Stimulated activated CD4-positive, alpha-beta T cell treated with anti-CD3 and anti-CD28 coated beads, Interleukin-1b, Interleukin-23, amount 100 ng/mL, for 24 hours (primary cell): ENCODE measurements around the gene CEP120.
"Not testable (repeated sequence)": the region's sequence is repeated elsewhere in the genome, so short reads cannot be mapped to it uniquely, and the experiment has no call there.

Experiments used
- DNase-seq, 4 experiments: peaks; one replicate each; pipeline ENCODE4 v3.0.0-alpha.2; 2020; ENCODE audit warnings: low read depth in 4 of 4, low spot score in 1 of 4

The CEP120 gene

DNA sequence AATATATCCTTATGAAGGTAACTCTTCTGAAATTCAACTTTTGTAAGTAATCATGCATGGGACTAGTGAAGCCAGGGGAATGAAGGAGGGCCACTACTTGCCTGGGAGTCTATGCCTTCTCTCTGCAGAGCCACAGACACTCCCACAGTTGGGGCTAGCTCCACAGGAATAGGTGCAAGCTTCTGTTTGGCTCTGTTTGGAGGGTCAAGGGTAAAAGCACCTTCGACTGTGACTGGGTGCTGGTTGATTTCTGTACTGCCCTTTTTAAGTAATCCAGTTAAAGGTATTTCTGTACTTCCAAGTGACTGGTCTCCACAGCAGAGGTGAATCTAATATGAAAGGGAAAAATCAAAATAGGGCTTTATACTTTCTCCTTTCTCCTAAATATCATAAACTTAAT lies 32.2 kb downstream of the CEP120 start:
- no peak for DNase-seq

DNA sequence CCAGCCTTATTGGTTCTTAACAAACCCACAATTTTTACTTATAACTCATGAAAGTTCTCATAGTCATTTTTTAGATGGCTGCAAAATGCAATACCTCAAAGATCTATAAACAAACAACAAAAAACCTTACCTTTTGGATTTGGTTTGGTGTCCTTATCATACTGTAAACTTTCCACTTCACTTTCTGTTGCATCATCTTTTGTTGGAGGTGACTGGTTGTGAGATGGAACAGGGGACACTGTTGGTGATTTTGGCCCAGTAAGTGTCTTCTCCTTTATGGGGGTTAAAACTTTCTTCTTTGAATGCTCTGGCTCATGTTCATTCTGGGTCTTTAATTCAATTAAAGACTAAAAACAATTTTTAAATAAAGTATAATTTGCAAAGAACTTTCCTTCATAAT lies 33.4 kb downstream of the CEP120 start:
- DNase-seq: no peak

DNA sequence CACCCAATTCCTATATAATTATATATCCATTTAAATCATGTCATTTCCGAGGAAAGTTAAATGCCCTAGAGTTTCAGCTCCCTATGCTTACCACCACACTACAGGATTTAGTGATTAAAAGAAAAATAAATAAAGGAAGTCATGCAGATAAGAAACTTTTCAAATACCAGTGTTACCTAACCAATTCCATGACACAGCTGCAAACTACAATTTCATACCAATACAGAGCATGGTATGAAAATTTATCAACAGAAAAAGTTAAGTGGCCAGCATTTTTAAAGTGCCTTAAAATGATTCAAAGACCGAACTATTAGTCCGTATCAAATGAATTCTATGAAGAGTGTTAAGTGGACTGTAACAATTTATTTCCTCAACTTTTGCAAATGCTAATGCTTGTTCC lies 35.9 kb downstream of the CEP120 start:
- no peak for DNase-seq

DNA sequence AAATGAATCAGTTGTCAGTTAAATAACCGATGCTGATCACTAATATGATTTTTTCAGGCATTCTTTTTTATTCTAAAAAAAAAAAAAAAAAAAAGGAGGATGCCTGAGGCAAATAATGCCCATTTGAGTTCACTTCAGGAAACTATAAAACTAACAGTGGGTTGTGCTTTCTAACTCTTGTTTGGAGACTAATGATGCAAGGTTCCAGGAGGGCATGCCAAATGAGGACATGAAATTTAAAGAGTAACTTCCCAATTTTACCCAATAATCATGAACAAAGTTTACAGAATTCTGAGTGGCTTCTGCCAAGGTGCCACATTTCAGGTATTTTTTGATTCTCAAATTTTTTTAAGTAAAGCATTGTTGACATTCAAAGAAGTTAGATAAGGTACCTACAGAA lies 41.0 kb downstream of the CEP120 start:
- no peak for DNase-seq

DNA sequence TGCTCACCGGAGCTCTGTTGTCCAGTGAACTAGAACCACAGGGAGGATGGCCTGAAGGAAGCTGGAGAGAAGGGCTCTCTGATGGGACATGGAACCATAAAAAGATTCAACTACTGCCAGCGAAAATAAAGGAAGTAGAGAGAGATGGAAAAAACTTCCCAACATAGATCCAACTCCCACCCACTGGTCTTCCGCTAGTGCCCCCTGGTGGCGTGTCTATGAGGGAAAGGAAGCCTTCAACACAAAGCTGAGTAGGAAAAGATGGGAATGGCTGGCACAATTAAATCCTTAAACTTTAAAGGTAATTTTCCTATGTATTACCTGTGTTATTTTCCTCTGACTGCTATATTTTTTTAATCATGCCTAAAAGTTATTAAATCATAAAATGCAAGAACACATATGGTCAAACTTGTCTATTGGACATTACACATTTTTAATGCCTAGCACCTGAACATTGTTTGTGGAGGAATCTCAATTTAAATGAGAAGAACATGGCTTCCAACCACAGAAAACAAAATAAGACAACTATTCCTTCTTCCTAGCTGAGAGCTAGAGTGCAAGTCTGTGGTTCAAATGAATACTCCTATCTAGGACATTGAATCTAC lies 51.5 kb downstream of the CEP120 start:
- peak in 3 of 4 experiments; percentile 1 to 15 (median 12) for DNase-seq

DNA sequence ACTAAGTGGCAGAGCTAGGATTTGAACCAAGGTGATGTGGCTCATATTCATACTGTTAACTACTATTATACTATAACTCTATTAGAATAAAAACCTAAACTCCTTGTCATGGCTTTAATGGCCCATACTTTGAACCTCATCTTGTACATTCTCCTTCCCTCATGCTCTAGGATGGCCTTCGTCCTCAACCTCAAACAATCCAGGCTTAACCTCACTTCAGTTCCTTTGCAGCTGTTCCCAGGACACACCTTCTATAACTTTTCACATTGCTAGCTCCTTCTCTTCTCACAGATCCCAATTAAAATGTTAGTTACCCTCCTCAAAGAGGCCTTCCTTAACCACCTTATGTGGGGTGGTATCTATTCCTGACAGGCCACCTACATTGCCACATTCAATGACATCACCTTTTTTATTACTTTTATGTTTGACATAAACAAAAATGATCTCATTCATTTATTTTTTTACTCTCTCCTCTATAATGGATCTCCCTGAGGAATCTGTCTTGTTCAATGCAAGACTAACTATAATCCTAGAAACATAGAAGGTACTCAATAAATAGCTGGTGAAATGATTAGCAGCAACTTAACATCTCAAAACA lies 53.7 kb downstream of the CEP120 start:
- no peak for DNase-seq

DNA sequence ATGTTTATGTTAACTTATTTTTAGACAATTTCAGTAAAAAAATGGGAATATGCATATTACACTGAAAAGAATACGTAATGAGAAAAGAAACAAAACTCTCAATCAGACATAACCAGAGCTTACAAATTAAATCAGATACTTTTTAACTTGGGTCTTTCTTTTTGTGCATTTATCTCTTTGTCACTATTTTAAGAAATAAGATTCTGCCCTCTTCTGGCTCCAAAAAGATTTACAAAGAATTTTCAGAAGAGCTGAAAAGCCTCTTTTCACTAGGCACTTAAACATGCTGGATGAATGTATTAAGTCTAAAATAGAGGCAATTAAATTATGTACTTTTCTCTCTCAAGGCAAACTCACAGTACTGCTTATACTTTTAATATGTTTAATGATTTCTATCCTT lies 55.5 kb downstream of the CEP120 start:
- no peak for DNase-seq

DNA sequence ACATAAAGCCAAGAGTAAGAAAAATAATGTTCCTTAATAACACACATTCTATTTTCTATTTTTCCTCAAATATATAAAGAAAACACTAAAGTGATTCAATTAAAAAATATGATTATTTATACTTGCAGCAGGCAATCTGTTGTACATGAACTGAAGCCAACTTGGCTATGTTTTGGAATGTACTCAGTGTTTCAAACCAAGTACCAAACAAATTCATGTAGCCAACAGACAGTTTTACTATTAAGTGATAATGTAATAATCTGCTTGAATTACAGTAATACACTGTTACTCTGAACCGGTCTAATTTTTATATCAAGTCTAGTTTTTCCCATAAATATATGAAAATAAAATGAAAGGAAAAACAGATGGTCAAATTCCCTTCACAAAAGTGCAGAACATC lies 58.0 kb downstream of the CEP120 start:
- no peak for DNase-seq

DNA sequence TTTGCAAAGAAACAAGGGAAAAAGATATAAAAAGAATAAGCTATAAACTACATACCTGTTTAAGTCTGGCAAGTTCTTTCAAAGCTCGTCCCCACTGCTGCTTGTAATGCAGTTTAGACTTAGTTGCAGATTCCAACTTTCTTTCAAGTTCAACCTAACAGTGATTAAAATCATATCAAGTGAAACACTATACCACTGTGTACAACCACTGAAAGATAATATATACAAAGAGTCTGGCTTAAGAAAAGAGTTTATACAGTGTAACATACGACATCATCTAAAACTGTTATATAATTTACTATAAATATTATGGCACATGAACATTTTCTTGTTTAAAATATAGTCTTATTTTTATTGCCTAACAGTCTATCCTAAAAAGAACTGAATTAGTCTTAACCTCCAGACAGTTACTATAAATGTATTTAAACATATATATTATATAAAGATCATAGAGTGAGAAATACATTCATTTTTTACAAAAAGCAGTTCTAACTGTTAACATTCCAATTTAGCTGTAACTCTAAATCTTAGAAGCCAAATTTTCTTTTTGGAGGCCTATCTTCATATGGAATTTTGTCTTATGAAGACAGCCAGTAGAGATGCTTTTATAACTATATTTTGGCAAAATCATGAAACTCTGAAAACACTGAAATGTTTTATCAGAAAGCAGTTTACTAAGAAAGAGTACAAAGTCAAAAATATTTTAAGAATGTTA lies 58.6 kb downstream of the CEP120 start:
- DNase-seq: no peak

DNA sequence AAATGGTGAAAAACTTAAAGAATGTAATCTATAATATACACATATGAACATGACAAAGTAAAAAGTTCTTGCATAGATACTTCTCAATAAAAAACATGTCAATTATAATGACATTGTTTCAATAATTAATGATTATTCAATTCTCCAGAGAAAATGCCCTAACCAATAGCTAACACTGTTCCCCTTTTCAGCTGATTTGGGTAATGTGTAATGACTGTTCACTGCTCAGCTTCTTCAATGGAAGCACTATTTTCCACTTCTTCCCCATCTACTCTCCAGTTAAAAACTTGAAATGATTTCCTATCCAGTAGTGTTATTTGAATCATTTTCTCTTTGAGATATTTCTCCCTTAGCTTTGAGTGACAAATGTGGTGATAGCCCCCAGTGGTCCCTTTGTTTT lies 62.3 kb downstream of the CEP120 start:
- DNase-seq: no peak

DNA sequence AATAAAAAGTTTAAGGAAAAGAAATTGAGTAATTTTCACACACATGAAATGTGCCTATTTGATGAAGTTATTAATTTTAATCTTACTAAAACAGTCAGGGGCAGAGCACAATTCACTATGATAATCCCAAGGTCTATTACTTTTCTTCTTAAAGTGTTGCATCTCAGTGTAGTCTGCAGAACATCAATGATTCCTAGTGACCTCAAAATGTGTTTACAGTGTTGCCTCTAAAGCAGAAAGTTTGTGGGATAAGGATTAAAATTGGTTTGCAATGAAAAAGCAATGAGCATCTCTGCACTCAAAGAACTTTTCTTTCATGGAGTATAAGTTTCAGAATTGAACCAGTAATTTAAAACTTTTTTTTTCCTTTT lies 63.0 kb downstream of the CEP120 start:
- DNase-seq: no peak

DNA sequence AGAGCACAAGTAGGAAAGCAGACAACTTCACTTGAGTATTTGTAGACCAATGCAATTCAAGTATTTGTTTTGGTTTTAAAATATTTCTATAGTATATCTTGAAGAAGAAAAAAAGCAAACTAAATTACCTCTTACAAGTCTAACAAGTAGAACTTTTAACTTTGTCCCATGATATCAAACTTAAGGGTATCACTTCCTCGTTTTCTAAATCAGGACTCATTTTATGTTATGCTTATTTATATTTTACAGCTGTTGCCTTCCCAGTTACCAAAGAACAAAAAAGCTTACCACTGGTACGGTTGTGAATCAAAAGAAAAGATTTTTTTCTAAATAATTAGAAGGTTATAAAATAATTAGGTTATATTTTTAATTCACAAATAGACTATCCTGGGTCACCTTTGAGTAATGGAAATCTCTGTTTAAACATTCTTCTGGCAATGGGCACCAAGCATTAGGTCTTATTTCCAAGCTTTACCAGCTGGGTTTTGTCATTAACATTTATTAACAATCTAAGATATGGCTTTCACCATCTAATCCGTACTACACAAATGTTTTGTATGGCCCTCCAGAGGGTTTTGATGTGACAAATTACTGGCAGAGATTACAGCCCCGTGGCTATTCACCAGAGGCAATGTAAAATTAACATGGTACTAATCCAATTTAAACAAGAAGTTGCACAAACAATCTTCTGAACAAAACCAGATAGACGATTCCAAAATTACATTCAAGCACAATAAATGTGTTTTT lies 63.6 kb downstream of the CEP120 start:
- no peak for DNase-seq

DNA sequence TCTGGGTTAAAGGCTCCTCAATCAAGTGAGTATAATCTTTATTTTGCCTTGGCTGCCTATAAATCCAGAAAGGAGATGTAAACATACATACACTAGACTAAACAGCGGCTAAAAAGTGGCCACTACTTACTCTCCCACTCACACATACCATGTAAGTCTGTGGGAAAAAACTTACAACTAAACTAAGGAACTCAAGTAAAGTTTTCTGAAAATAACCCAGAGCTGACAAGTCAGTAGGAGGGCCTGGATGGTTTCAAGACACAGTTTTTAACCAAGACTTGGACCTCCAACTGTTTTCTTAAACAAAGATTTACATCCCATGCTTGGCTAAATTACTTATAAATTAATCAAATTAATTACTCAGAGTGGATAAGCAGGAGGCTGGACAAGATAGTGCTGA lies 64.5 kb downstream of the CEP120 start:
- DNase-seq: no peak

DNA sequence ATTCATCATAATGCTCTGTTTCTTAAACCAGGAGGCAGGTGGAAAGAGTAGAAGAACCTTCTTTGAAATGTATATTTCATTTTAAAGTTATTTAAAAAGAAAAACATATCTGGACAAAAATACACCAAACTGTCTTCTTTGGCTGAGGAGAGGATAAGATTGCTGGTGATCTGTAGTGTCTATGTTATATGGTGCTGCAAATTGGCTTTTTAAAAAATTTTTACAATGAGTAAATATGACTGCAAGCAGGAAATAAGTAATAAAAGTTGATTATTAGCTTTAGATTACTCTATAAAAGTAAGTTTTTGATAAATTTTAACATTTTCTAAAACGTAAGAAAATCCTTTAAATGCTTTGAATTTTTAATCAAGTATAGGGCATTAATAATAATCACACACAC lies 64.9 kb downstream of the CEP120 start:
- DNase-seq: no peak

DNA sequence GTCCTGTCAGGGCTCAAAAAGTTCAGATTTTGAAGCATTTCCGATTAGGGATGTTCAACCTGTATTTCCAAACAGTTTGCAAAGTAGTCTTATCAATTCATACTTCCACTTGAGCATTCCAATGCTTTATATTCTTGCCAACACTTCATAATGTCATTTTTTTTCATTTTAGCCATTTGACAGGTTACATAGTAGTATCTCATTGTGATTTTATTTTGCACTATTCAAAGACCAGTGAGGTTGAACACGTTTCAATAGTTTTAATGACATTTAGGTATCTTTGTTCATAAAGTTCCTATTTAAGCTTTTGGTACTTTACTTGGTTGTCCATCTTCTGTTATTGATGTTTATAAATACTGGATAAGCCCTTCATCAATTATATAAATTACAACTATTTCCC lies 71.4 kb downstream of the CEP120 start:
- DNase-seq: no peak

DNA sequence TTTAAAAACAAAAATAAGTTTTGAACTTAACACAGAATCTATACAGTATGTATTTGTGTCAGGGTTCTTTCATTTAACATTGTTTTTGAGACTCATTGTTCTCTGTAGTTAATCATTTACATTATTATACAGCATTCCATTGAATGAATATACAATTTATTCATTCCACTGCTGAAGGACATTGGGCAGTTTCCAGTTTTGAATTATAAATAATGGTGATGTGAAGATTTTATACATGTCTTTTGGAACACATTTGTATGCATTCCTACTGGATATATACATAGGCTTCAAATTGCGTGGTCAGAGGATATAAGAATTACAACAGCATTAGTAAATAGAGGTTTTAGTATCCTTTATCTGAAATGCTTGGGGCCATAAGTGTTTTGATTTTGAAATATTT lies 72.0 kb downstream of the CEP120 start:
- no peak for DNase-seq

DNA sequence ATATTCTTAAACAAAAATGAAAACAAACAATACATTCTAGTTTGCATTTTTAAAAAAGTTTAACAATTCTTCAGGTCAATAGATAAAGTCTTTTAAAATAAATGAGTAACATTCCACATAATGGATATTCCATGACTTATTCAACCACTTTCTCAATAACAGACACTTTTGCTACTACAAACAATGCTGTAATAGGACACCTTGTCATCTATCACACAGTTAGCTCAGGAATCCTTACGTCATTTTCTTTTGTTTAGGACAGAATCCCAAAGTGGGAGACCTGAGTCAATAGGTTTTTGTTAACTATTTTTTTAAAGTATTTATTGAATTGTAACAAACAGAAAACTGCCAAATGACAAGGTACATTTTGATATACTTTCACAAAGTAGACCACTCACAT lies 72.5 kb downstream of the CEP120 start:
- DNase-seq: no peak

DNA sequence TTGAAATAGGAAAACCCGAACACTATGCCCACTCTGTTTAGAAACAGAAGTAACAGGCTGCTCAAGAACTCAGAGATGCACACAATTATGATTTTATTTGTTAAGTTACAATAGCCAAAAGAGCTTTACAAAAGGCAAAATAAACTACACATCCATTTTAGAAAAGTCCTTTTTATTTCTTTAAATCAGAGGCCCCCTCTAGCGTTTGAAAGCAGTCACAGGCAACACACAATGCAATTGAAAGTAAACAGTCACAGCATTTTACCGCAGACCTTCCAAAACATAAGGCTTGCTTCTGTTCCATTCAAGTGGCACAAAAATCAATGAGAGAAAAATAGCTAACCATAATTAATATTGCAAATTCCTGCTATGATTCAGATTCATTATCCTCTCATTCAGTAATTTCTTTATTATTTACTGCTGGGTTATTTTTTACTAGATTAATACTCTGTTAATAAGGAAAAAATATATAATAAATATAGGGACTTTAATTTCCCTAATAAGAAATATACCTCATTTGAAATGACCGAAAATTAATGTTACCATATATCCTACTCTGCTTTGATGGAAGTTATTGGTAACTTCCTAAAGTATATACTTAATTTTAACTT lies 78.3 kb downstream of the CEP120 start:
- DNase-seq: no peak

DNA sequence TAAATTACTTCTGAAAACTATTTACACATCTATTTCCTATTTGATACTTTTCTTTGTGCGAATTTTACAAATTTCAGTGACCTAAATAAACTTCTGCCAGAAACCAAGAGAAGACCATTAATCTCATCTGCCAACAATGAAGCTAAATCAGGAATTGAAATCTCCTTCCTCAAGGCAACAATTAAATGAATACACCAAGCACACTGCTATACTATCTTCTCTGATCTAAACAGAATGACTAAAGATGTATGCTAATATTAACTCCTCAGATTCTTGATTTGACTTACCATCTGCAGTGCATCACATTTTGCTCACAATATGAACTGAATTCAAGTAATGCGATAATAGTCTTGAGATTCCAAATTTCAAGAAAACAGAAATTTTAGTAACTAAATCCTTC lies 82.3 kb downstream of the CEP120 start:
- no peak for DNase-seq

DNA sequence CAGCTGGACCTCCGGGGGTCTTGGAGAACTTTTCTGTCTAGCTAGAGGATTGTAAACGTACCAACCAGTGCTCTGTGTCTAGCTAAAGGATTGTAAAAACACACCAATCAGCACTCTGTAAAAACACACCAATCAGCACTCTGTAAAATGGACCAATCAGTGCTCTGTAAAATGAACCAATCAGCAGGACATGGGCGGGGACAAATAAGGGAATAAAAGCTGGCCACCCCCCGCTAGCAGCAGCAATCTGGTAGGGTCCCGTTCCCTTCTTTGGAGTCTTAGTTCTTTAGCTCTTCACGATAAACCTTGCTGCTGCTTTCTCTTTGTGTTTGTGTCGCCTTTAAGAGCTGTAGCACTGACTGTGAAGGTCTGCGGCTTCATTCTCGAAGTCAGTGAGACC lies 114.8 kb downstream of the CEP120 start:
- DNase-seq: not testable (repeated sequence)

DNA sequence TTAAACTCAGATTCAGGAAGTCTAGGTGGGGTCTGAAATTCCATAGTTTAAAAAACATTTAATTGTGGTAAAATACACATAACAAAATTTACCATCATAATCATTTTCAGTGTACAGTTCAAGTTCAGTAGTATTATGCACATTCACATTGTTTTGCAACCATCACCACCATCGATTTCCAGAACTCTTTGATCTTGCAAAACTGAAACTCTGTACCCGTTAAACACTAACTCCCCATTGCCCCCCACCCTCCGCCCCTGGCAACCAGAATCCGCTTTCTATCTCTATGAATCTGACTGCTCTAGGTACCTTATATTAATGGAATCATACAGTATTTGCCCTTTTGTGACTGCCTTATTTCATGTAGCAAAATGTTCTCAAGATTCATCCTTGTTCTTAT lies 117.5 kb downstream of the CEP120 start:
- DNase-seq: no peak
